Bronchus fibroblast of lung (primary cell): ENCODE data around the gene OSTN. TPM values are rescaled to one million over a fixed set of nuclear protein-coding genes. Genes with fewer than 3 reads are reported as not detected.

Experiments used
- total RNA-seq: library from RNA; depleted of rRNA; stranded (reverse); fragments of >200 nt; gene quantifications from 2 replicates; pipeline ENCODE4 v1.2.3, GENCODE V29; 2015

OSTN gene, protein sequence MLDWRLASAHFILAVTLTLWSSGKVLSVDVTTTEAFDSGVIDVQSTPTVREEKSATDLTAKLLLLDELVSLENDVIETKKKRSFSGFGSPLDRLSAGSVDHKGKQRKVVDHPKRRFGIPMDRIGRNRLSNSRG
- not detected in 2 replicates for total RNA-seq

GRCh38 chr3:191198932-191199331, at the start of gene OSTN:
Gene OSTN, plus strand, starts transcription at chr3:191199241. Its CDS starts 13,292 bp downstream, at chr3:191212533.

Other genes starting within 250 kb of the OSTN start
- 69.6 and 77.7 TPM in 2 replicates for gene CCDC50, start 130.2 kb downstream of the OSTN start, total RNA-seq
- 0.59 TPM in 1 of 2 replicates, not detected in the other for gene UTS2B, start 131.3 kb downstream of the OSTN start, total RNA-seq